GM18867 (cell line): ENCODE results near the gene ZNF831.

ENCODE experiments used
- ATAC-seq: cut with Tn5 transposase; IDR thresholded peaks from one replicate; pipeline ENCODE4 v1.9.1; 2021; ENCODE audit warnings: mild to moderate bottlenecking, moderate library complexity; ENCODE audit not compliant: unreplicated experiment

The ZNF831 gene

GRCh38 chr20:59154317-59155013, 9.2 kb upstream of the ZNF831 start:
- no peak for ATAC-seq

- ATAC-seq = no peak
Observed at GRCh38 chr20:59157064-59157463, 6.6 kb upstream of the ZNF831 start.

- ATAC-seq = no peak
Observed at GRCh38 chr20:59157531-59157930, 6.1 kb upstream of the ZNF831 start.

GRCh38 chr20:59157961-59158541, 5.6 kb upstream of the ZNF831 start:
- no peak for ATAC-seq

GRCh38 chr20:59158673-59159072, 4.9 kb upstream of the ZNF831 start:
- no peak for ATAC-seq

- ATAC-seq = no peak
Observed at GRCh38 chr20:59159091-59159490, 4.5 kb upstream of the ZNF831 start.

GRCh38 chr20:59159493-59160376, 3.9 kb upstream of the ZNF831 start:
- no peak for ATAC-seq

- ATAC-seq = no peak
Observed at GRCh38 chr20:59160389-59161115, 3.1 kb upstream of the ZNF831 start.

GRCh38 chr20:59161721-59162120, 1.9 kb upstream of the ZNF831 start:
- ATAC-seq = no peak

- no peak for ATAC-seq
Observed at GRCh38 chr20:59164686-59165391, 1.2 kb downstream of the ZNF831 start.

GRCh38 chr20:59165396-59165795, 1.8 kb downstream of the ZNF831 start:
- ATAC-seq = no peak

- ATAC-seq = no peak
Observed at GRCh38 chr20:59165891-59166709, 2.5 kb downstream of the ZNF831 start.

- no peak for ATAC-seq
Observed at GRCh38 chr20:59170406-59171349, 7.1 kb downstream of the ZNF831 start.

GRCh38 chr20:59171986-59172385, 8.4 kb downstream of the ZNF831 start:
- ATAC-seq = no peak

GRCh38 chr20:59173938-59174491, 10.4 kb downstream of the ZNF831 start:
- no peak for ATAC-seq

- ATAC-seq = no peak
Observed at GRCh38 chr20:59175002-59175401, 11.4 kb downstream of the ZNF831 start.

GRCh38 chr20:59175861-59176260, 12.2 kb downstream of the ZNF831 start:
- ATAC-seq = no peak

- ATAC-seq = no peak
Observed at GRCh38 chr20:59176812-59177211, 13.2 kb downstream of the ZNF831 start.
